HEK293 (cell line): ENCODE data around the gene AP1G2.

Source experiments
- KLF10 ChIP-seq: fragments of 450-650 bp; IDR thresholded peaks from 2 replicates; pipeline ENCODE4 v1.5.1; 2018; ENCODE audit warnings: missing biosample characterization, mild to moderate bottlenecking, missing genetic modification characterization
- REPIN1 ChIP-seq: fragments of 450-650 bp; formaldehyde crosslinking; IDR thresholded peaks from 2 replicates; pipeline ENCODE4 v1.5.1; 2017; ENCODE audit warnings: missing biosample characterization, missing genetic modification characterization, low read depth
- SALL2 ChIP-seq: fragments of 450-650 bp; formaldehyde crosslinking; IDR thresholded peaks from 2 replicates; pipeline ENCODE4 v1.5.0; 2017; ENCODE audit warnings: missing biosample characterization, mild to moderate bottlenecking, missing genetic modification characterization, borderline replicate concordance
- ZFP3 ChIP-seq: fragments of 450-650 bp; formaldehyde crosslinking; IDR thresholded peaks from 2 replicates; pipeline ENCODE4 v1.5.1; 2016; ENCODE audit warnings: low read depth, missing biosample characterization, missing genetic modification characterization
- ZFP41 ChIP-seq: fragments of 450-650 bp; formaldehyde crosslinking; IDR thresholded peaks from 2 replicates; pipeline ENCODE4 v1.5.1; 2016; ENCODE audit warnings: missing biosample characterization, missing genetic modification characterization, borderline replicate concordance
- ZIC2 ChIP-seq: fragments of 450-650 bp; formaldehyde crosslinking; IDR thresholded peaks from 2 replicates; pipeline ENCODE4 v1.5.1; 2016; ENCODE audit warnings: missing biosample characterization, missing genetic modification characterization
- ZNF16 ChIP-seq: fragments of 450-650 bp; formaldehyde crosslinking; IDR thresholded peaks from 2 replicates; pipeline ENCODE4 v1.5.1; 2016; ENCODE audit warnings: low read depth, missing biosample characterization, missing genetic modification characterization
- ZNF221 ChIP-seq: fragments of 450-650 bp; formaldehyde crosslinking; IDR thresholded peaks from 2 replicates; pipeline ENCODE4 v1.5.1; 2017; ENCODE audit warnings: missing biosample characterization, missing genetic modification characterization, borderline replicate concordance
- ZNF223 ChIP-seq: fragments of 450-650 bp; formaldehyde crosslinking; IDR thresholded peaks from 2 replicates; pipeline ENCODE4 v1.5.1; 2016; ENCODE audit warnings: missing biosample characterization, missing genetic modification characterization
- ZNF274 ChIP-seq, 2 experiments: fragments of 200-500 bp in 1 of 2; fragments of 450-650 bp in 1 of 2; sonication (Bioruptor generic) in 1 of 2; formaldehyde crosslinking in 1 of 2; IDR thresholded peaks; 2 replicates each; pipeline versions ENCODE4 v1.5.1 to v1.6.1; 2014 to 2016; ENCODE audit warnings: borderline replicate concordance in 1 of 2, inconsistent platforms in 1 of 2, low read length in 1 of 2, missing biosample characterization in 1 of 2, missing genetic modification characterization in 1 of 2
- ZNF292 ChIP-seq: fragments of 450-650 bp; formaldehyde crosslinking; IDR thresholded peaks from 2 replicates; pipeline ENCODE4 v1.5.1; 2016; ENCODE audit warnings: low read depth, missing biosample characterization, missing genetic modification characterization, borderline replicate concordance
- ZNF404 ChIP-seq: fragments of 450-650 bp; formaldehyde crosslinking; IDR thresholded peaks from 2 replicates; pipeline ENCODE4 v1.5.1; 2017; ENCODE audit warnings: missing biosample characterization, missing genetic modification characterization
- ZNF423 ChIP-seq: fragments of 450-650 bp; formaldehyde crosslinking; IDR thresholded peaks from 2 replicates; pipeline ENCODE4 v1.5.1; 2016; ENCODE audit warnings: missing biosample characterization, missing genetic modification characterization
- ZNF510 ChIP-seq: fragments of 450-650 bp; formaldehyde crosslinking; IDR thresholded peaks from 2 replicates; pipeline ENCODE4 v1.5.1; 2018; ENCODE audit warnings: mild to moderate bottlenecking, missing genetic modification characterization, missing biosample characterization; ENCODE audit not compliant: insufficient replicate concordance
- ZNF549 ChIP-seq: fragments of 450-650 bp; IDR thresholded peaks from 2 replicates; pipeline ENCODE4 v1.5.1; 2018; ENCODE audit warnings: missing biosample characterization, missing genetic modification characterization, mild to moderate bottlenecking, inconsistent platforms, moderate library complexity
- ZNF558 ChIP-seq: fragments of 450-650 bp; formaldehyde crosslinking; IDR thresholded peaks from 2 replicates; pipeline ENCODE4 v1.5.1; 2016; ENCODE audit warnings: missing biosample characterization, missing genetic modification characterization
- ZNF776 ChIP-seq: fragments of 450-650 bp; formaldehyde crosslinking; IDR thresholded peaks from 2 replicates; pipeline ENCODE4 v1.5.0; 2017; ENCODE audit warnings: missing biosample characterization, missing genetic modification characterization, borderline replicate concordance
- ZSCAN23 ChIP-seq: fragments of 450-650 bp; formaldehyde crosslinking; IDR thresholded peaks from 2 replicates; pipeline ENCODE4 v1.5.1; 2016; ENCODE audit warnings: missing biosample characterization, missing genetic modification characterization
- TF ChIP-seq, protein P1 (sequence below): fragments of 450-650 bp; formaldehyde crosslinking; conservative IDR thresholded peaks from 2 replicates; pipeline ENCODE4 v1.5.1; 2016; ENCODE audit warnings: low read depth, missing biosample characterization, missing genetic modification characterization
- TF ChIP-seq, protein P2 (sequence below): fragments of 450-650 bp; formaldehyde crosslinking; IDR thresholded peaks from 2 replicates; pipeline ENCODE4 v1.5.1; 2016; ENCODE audit warnings: missing biosample characterization, missing genetic modification characterization
- TF ChIP-seq, protein P3 (sequence below): fragments of 450-650 bp; formaldehyde crosslinking; IDR thresholded peaks from 2 replicates; pipeline ENCODE4 v1.5.1; 2016; ENCODE audit warnings: missing biosample characterization, missing genetic modification characterization, low read depth
- TF ChIP-seq, protein P4 (sequence below): fragments of 450-650 bp; formaldehyde crosslinking; IDR thresholded peaks from 2 replicates; pipeline ENCODE4 v1.5.1; 2017; ENCODE audit warnings: missing biosample characterization, missing genetic modification characterization
- TF ChIP-seq, protein P5 (sequence below): fragments of 450-650 bp; formaldehyde crosslinking; IDR thresholded peaks from 2 replicates; pipeline ENCODE4 v1.5.1; 2016; ENCODE audit warnings: missing biosample characterization, missing genetic modification characterization
- TF ChIP-seq, protein P6 (sequence below): fragments of 450-650 bp; formaldehyde crosslinking; IDR thresholded peaks from 2 replicates; pipeline ENCODE4 v1.5.1; 2016; ENCODE audit warnings: missing biosample characterization, missing genetic modification characterization

The AP1G2 gene

DNA sequence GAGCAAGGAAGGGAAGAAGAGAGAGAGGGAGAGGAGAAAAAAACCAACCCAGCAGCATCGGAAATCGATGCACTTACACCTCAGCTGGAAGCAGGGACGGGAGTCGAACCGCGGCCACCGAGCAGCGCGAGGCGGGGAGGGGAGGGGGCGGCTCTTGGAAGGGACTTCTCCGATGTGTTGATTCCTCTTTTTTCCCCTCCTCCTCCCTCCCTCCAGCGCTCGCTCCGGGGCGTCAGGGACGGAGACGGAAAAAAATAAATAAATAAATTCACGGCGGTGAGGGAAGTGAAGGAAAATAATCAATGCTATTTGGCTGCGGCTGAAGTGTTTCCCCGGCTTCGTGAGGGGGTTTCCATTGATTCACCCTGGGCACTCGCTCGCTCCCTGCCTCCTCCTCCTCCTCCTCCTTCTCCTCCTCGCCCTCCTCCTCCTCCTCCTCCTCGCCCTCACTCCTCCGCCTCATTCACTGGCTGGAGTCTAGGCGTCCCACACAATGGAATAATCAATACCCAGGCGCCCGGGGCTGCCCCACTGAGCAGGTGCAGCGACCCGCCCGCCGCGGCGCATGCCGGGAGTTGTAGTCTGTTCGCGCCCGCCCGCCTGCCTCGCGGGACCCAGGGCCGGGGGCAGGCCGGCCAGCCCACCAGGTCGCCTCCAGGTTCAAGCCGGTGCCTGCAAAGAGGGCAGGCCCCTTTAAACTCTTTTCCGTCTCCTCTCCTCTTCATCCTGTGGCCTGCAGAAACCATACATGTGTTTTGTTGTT is 16.1 kb downstream of the AP1G2 start, which contains the start of gene ZFHX2 (continued):
- TF ChIP-seq, protein P1, sequence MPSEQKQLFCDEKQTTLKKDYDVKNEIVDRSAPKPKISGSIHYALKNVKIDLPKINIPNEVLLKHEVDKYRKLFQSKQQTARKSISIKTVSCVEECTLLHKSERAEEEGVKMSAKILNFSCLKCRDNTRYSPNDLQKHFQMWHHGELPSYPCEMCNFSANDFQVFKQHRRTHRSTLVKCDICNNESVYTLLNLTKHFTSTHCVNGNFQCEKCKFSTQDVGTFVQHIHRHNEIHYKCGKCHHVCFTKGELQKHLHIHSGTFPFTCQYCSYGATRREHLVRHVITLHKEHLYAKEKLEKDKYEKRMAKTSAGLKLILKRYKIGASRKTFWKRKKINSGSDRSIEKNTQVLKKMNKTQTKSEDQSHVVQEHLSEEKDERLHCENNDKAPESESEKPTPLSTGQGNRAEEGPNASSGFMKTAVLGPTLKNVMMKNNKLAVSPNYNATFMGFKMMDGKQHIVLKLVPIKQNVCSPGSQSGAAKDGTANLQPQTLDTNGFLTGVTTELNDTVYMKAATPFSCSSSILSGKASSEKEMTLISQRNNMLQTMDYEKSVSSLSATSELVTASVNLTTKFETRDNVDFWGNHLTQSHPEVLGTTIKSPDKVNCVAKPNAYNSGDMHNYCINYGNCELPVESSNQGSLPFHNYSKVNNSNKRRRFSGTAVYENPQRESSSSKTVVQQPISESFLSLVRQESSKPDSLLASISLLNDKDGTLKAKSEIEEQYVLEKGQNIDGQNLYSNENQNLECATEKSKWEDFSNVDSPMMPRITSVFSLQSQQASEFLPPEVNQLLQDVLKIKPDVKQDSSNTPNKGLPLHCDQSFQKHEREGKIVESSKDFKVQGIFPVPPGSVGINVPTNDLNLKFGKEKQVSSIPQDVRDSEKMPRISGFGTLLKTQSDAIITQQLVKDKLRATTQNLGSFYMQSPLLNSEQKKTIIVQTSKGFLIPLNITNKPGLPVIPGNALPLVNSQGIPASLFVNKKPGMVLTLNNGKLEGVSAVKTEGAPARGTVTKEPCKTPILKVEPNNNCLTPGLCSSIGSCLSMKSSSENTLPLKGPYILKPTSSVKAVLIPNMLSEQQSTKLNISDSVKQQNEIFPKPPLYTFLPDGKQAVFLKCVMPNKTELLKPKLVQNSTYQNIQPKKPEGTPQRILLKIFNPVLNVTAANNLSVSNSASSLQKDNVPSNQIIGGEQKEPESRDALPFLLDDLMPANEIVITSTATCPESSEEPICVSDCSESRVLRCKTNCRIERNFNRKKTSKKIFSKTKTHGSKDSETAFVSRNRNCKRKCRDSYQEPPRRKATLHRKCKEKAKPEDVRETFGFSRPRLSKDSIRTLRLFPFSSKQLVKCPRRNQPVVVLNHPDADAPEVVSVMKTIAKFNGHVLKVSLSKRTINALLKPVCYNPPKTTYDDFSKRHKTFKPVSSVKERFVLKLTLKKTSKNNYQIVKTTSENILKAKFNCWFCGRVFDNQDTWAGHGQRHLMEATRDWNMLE (tag by site-specific recombination) = no peak
- TF ChIP-seq ZSCAN23 (tag by site-specific recombination) (no peak), ZNF549 (tag by site-specific recombination) (no peak), ZNF423 (peak; percentile 44; the same call in 1 of the 2 replicates), REPIN1 (no peak), KLF10 (tag by site-specific recombination) (no peak), ZNF274 (IDR thresholded peaks at IDR 0.05; ENCODE audit: low read length) (no peak), ZNF274 (tag by site-specific recombination; IDR thresholded peaks at IDR 0.05; ENCODE audit: borderline replicate concordance) (no peak), ZFP3 (tag by site-specific recombination) (no peak), ZIC2 (tag by site-specific recombination) (peak; percentile 31; the same call in 1 of the 2 replicates), ZNF510 (tag by site-specific recombination) (no peak), ZNF292 (tag by site-specific recombination) (no peak), ZNF404 (tag by site-specific recombination) (no peak), ZNF16 (tag by site-specific recombination) (no peak), ZNF223 (tag by site-specific recombination) (no peak), ZNF558 (no peak), ZNF776 (no peak), ZFP41 (tag by site-specific recombination) (no peak), ZNF221 (no peak), SALL2 (no peak)
- TF ChIP-seq, protein P2, sequence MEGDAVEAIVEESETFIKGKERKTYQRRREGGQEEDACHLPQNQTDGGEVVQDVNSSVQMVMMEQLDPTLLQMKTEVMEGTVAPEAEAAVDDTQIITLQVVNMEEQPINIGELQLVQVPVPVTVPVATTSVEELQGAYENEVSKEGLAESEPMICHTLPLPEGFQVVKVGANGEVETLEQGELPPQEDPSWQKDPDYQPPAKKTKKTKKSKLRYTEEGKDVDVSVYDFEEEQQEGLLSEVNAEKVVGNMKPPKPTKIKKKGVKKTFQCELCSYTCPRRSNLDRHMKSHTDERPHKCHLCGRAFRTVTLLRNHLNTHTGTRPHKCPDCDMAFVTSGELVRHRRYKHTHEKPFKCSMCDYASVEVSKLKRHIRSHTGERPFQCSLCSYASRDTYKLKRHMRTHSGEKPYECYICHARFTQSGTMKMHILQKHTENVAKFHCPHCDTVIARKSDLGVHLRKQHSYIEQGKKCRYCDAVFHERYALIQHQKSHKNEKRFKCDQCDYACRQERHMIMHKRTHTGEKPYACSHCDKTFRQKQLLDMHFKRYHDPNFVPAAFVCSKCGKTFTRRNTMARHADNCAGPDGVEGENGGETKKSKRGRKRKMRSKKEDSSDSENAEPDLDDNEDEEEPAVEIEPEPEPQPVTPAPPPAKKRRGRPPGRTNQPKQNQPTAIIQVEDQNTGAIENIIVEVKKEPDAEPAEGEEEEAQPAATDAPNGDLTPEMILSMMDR = no peak
- TF ChIP-seq, protein P3, sequence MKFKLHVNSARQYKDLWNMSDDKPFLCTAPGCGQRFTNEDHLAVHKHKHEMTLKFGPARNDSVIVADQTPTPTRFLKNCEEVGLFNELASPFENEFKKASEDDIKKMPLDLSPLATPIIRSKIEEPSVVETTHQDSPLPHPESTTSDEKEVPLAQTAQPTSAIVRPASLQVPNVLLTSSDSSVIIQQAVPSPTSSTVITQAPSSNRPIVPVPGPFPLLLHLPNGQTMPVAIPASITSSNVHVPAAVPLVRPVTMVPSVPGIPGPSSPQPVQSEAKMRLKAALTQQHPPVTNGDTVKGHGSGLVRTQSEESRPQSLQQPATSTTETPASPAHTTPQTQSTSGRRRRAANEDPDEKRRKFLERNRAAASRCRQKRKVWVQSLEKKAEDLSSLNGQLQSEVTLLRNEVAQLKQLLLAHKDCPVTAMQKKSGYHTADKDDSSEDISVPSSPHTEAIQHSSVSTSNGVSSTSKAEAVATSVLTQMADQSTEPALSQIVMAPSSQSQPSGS (tag by site-specific recombination) = no peak
- TF ChIP-seq, protein P4, sequence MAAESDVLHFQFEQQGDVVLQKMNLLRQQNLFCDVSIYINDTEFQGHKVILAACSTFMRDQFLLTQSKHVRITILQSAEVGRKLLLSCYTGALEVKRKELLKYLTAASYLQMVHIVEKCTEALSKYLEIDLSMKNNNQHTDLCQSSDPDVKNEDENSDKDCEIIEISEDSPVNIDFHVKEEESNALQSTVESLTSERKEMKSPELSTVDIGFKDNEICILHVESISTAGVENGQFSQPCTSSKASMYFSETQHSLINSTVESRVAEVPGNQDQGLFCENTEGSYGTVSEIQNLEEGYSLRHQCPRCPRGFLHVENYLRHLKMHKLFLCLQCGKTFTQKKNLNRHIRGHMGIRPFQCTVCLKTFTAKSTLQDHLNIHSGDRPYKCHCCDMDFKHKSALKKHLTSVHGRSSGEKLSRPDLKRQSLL (tag by site-specific recombination) = no peak
- TF ChIP-seq, protein P5, sequence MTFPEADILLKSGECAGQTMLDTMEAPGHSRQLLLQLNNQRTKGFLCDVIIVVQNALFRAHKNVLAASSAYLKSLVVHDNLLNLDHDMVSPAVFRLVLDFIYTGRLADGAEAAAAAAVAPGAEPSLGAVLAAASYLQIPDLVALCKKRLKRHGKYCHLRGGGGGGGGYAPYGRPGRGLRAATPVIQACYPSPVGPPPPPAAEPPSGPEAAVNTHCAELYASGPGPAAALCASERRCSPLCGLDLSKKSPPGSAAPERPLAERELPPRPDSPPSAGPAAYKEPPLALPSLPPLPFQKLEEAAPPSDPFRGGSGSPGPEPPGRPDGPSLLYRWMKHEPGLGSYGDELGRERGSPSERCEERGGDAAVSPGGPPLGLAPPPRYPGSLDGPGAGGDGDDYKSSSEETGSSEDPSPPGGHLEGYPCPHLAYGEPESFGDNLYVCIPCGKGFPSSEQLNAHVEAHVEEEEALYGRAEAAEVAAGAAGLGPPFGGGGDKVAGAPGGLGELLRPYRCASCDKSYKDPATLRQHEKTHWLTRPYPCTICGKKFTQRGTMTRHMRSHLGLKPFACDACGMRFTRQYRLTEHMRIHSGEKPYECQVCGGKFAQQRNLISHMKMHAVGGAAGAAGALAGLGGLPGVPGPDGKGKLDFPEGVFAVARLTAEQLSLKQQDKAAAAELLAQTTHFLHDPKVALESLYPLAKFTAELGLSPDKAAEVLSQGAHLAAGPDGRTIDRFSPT (tag by site-specific recombination) = no peak; the same call in 1 of the 2 replicates
- TF ChIP-seq, protein P6, sequence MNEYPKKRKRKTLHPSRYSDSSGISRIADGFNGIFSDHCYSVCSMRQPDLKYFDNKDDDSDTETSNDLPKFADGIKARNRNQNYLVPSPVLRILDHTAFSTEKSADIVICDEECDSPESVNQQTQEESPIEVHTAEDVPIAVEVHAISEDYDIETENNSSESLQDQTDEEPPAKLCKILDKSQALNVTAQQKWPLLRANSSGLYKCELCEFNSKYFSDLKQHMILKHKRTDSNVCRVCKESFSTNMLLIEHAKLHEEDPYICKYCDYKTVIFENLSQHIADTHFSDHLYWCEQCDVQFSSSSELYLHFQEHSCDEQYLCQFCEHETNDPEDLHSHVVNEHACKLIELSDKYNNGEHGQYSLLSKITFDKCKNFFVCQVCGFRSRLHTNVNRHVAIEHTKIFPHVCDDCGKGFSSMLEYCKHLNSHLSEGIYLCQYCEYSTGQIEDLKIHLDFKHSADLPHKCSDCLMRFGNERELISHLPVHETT (tag by site-specific recombination) = no peak; the same call in 1 of the 2 replicates
